SHP77 (cell line): ENCODE data around the gene ZNF763.
"Not testable (repeated sequence)": the region's sequence is repeated elsewhere in the genome, so short reads cannot be mapped to it uniquely, and the experiment has no call there.

Source experiments
- DNase-seq, 2 experiments: peaks; one replicate each; lab custom pipeline; 2025; lab: John Stamatoyannopoulos, UW

The ZNF763 gene

GRCh38 chr19:11973019-11973810 lies 8.4 kb downstream of the ZNF763 start:
- no peak for DNase-seq

GRCh38 chr19:11978492-11979100 lies 13.8 kb downstream of the ZNF763 start:
- DNase-seq, result no peak

- no peak for DNase-seq
These were observed 14.7 kb downstream of the ZNF763 start for GRCh38 chr19:11979527-11979926.

GRCh38 chr19:11982526-11982925 lies 17.7 kb downstream of the ZNF763 start:
- no peak for DNase-seq

GRCh38 chr19:11984986-11985385 lies 20.1 kb downstream of the ZNF763 start:
- peak; percentile 38 to 55 for DNase-seq

GRCh38 chr19:11986754-11987153 lies 21.9 kb downstream of the ZNF763 start:
- DNase-seq, result no peak

DNA sequence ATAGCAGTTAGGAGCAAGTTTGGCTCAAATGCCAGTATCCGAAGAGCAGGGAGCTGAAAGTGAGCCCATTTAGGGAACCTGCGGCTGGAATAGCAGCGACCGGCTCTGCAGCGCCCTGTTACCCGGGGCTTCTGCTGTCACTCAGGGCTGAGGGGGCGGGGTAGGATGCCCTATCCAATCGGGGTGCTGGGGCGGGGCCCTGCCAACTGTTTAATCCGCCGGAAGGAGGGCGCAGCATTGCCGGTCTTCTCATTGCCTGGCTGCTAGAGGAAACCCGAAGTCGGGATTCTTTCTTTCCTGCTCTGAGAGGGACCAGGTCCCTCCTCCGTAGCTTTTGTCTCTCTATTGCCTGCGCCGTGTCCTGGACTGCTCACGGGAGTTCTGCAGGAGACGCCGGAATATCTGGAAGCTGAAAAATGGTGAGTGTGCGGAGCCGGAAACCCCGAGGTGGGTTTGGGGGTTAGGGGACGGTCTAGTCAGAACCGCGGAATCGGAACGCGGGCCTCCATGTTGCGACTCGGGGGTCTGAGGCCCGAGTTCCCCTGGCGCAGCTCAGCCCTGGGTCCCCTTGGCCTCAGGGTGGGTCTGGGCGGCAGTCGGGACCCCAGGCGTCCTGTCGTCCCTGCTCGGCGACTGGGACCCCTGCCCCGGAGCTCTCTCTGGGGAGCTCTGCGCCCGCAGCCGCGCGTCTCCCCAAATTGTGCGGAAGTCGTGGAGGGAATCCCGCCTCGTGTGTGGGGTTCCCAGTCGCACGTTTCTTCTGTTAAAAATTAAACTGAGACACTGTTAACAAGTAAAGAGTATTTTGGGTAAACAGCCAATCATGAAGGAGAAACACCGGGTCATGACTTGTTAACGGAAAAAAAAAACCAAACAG lies 22.8 kb downstream of the ZNF763 start:
- DNase-seq, result peak; percentile 95 to 97

DNA sequence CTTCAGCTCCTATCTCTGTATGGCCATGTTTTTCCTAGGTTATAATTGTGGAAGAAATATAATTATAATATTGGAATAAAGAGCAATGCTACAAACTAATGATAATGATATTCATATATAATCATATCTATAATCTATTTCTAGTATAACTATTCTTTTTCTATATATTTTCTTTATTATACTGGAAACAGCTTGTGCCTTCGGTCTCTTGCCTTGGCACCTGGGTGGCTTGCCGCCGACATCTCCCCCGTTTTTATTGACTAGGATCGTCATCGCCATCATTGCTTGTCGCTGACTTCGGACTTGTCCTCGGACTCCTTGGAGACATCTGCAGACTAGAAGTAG lies 24.2 kb downstream of the ZNF763 start:
- no peak for DNase-seq

GRCh38 chr19:11991921-11992320 lies 27.1 kb downstream of the ZNF763 start:
- DNase-seq, result not testable (repeated sequence)

DNA sequence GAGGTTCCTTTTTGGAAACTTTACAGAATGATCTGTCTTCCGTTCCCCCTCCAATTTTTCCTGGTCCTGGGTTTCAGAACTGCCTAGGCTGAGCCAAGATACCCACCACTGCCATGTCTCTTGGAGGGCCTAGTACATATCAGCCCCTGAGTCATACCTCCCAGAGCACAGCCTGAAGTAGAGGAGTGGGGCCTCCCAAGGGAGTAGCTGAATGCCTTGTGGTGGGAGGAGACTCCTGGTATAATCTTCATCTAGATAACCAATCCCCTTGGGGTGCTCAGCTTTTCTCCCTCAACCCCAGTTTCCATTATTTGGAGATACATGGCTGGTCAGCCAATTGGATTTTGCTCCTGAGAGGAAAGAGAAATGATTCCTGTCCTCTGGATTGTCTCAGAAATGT lies 30.3 kb downstream of the ZNF763 start:
- no peak for DNase-seq

DNA sequence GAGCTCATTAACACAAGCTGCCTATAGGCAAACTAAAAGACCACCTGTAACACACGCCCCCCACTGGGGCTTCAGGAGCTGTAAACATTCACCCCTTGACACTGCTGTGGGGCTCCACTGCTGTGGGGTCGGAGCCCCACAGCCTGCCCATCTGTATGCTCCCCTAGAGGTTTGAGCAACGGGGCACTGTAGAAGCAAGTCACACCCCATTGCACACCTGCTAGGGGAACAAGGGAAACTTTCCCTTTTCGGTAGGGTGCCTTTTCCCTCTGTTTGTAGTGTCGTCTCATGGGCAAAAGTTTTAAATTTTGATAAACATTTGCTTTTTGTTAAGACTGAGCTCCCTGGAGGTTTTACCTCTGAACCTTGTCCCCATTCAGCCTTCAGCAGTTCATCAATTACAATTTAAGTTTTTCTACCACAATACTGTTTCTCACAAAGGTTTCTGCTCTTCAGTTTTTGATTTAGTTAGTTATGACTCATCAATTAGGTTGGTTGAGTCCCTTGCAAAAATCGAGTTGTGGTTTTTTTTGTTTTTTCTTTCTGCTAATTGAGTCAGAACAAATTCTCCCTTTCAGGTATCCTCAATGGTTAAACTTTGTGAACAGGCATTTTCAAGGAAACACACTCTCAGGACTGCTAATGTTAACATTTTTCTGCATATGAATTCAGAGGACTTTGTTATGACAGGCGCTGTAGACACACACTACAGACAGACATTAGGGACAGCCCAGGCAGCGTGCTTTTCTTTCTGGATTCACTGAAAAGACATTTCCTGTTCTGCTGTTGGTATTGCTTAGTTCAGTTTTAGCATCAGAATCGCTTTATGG lies 35.5 kb downstream of the ZNF763 start:
- DNase-seq, result no peak

- no peak for DNase-seq
These were observed 50.3 kb downstream of the ZNF763 start for GRCh38 chr19:12015015-12015752.

DNA sequence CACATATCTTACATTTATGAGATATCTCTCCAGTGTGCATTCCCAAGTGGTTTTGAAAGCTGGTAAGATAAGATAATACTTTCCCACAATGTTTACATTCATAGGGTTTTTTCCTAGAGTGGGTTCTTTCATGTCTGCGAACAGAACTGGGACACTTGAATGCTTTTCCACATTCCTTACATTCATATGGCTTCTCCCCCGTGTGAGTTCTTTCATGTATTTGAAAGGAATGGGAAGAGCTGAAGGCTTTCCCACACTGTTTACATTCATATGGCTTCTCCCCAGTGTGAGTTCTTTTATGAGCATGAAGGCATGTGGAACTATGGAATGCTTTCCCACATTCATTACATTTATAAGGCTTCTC lies 50.9 kb downstream of the ZNF763 start:
- DNase-seq, result no peak
